GM21423 (cell line): ENCODE measurements around the gene TBX2.

Source experiments
- ATAC-seq: cut with Tn5 transposase; IDR thresholded peaks from one replicate; pipeline ENCODE4 v1.9.1; 2021; ENCODE audit warnings: mild to moderate bottlenecking, moderate library complexity; ENCODE audit not compliant: unreplicated experiment

TBX2 gene

DNA sequence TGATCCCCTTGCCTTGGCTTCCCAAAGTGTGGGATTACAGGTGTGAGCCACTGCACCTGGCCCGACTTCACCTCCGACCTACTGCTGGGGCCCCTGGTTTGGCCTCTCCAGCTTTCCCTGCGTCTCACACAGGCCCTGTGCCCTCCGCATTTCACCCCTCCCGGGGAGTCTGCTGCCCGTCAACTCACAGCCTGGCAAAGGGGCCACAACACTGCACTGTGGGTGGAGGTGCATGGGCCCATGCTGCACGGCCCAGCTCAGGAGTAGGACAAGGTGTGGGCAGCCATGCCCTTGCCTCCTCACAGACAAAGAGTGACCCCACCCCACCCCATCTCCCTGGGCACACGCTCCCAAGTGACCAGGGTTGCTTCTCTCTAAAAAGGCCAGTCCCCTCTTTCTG, 12.6 kb upstream of the TBX2 start:
- no peak for ATAC-seq

DNA sequence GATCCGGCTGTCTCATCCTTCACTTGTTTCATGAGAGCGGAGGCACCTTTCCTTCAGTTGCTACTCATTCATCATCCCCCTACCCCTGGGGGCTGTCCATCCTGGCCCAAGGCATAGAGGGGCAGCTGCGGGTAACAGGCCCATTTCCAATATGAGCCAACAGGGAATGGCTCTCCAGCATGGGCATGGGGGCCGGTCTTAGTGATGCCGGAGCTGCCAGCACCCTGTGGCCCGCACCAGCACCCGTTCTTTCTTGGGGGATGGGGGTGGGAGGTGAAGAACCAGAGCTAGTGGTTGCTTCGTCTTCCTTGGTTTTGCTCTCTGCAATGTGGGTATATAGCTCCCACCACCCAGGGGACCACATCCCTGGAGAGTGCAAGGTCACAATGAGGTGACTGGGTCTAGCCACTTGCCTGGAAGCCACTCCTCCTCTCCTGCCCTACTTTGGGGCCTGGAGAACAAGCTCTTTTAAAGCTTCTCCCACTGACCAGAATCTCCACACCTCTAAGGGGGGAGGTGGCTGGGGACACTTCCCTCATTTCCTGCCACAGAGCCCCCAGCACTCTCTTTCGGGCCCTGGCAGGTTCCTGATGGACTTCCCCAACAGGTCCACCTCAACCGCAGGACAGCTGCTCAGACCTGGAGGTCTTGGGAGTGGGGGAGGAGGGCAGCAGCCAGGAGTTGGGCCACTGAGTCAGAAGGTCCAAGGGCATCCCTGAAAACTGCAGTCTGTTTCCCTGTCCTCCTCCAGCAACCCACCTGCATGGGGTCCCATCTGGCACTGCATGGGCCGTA, 11.9 kb upstream of the TBX2 start:
- no peak for ATAC-seq

DNA sequence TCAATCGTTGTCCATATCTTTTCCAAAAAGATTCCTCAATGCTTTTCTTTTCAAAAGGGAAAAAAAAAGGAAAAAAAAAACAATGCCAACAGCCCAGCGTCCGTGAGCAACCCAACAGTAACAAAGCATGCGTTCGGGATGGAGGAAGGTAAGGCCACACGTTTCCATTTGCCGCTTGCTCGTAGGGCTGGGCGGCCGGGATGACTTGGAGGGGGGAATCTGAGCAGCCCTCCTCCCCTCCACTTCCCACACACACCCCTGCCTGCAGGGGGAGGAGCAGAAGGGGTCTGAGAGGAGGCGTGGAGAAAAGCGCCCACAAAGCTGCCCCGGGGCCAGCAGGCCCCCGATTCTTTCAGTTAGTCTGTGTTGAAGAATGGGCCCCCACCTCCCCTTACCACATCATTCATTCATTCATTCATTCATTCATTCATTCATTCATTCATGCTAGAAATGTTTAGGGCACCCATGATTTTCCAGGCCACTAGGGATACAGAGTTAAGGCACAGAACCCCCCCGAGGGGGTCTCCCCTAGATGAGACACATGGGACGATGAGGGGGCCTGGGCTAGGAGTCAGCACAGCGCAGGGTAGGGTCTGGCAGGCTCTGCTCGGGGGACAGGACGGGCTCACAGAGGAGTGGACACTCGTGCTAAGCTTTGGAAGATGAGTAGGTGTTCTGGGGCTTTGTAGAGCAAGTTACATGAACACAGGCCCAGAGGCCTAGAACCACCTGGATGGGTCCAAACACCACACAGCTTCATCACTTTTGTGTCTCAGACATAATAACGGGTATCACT, 10.9 kb upstream of the TBX2 start:
- ATAC-seq, result no peak

DNA sequence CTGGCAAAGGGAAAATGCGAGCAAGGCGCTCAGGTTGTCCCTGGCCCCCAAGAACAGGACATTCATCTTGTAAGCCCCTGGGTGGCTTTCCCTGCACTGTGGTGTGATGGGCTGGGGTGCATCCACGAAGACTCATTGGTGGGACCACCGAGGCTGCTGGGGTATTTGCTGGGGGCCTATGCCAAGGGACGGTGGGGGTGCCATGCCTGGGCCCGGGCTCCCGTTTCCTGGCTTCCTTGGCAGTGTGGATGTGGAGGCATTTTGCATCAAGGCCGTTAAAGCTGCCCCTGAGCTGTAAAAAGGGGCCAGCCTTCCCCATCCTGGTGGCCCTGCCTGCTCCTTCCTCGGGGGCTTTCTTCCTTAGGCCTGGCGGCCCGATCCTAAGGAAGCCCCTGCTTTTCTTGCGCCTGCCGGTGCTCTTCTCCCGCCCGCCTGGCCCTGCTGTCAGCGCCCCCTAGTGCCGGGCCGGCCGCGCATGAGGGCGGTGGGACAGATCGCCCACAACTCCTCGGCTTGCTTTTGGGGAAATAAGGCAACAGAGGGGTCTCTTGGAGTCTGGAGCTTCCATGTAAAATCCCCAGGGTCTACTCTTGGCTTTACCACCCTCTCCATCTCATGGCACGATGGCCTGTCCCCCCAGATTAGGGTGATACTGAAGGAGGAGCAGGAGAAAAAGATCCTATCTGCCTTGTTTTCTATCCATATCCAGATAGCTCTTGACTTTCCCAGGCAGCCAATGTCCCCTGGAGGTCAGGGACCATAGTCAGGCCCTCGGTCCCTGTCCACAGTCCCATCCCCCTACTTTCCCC, 9.8 kb upstream of the TBX2 start:
- no peak for ATAC-seq

DNA sequence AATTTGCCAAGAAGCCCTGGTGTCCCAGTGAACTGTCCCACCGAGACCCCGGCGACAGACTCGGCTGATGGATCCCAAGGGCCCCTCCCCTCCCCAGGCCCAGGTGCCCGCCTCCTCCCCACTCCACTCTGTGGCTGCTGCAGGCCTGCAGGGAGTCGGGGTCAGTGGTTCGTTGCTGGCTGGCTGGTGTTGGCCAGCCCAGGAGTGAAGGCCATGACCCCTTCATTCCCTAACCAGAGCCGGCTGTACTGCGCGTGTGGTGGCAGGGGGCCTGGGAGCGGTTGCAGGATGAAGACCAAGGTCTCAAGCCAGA, 9.2 kb upstream of the TBX2 start:
- ATAC-seq, result no peak

DNA sequence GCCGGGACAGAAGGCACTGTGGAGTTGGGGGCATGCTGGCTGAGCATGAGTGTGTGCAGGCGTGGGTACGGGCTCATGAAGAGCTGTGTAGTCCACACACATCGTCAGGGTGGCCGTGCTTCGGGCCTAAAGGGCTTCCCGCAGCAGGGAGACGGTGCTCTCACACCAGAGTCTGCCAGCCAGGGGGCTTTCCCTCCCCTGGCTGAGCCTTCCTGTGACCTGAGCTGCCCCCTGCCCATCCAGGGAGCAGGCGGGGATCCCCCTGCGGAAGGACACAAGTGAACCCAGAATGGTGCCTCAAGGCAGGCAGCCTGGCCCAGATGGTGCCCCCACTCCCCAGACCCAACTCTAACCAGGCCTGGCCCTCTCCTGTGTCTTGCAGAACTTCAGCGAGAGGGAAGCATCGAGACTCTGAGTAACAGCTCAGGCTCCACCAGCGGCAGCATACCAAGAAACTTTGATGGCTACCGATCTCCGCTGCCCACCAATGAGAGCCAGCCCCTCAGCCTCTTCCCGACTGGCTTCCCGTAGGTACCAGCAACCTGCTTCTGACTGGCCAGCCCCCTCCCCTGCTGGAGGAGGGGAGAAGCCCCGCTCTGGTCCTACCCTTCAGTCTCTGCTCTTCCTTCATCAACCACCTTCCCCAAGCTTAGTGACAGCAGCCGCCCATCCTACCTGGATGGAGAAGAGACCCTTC, 7.9 kb upstream of the TBX2 start:
- ATAC-seq, result no peak

DNA sequence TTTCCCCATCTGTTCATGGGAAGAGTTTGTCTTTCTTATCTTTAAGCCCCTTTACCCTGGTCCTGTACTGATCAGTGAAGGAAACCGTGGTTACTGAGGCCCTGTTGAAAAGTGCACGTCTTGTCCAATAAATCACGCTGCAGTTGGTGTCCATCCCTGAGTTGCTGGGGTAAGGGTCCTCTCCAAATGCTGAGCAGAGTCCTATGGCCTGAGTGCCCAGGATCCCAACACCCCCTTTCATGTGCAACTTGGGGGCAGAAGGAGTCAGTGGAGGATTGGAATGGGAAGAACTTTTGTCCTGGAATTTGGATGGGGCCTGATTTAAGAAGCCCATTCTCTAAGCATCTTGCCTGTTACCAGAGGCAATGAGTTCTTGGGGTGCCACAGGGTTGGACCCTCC, 7.0 kb upstream of the TBX2 start:
- no peak for ATAC-seq

DNA sequence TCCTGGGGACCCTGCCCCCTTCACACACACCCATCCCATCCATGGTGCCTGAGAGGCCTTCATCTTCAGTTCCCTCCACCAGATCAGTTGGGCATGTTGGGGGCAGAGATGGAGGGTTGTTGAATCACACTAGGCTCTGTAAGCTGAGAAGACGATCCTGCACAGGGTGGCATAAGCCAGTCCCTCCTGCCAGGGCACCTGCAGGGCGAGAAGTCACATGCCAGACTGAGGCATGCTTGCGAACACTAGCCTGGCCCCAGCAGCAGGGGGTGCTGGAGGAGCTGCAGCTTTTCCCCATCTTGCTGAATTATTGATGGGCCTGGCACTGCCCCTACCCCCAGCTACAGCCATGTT, 6.1 kb upstream of the TBX2 start:
- ATAC-seq, result no peak

DNA sequence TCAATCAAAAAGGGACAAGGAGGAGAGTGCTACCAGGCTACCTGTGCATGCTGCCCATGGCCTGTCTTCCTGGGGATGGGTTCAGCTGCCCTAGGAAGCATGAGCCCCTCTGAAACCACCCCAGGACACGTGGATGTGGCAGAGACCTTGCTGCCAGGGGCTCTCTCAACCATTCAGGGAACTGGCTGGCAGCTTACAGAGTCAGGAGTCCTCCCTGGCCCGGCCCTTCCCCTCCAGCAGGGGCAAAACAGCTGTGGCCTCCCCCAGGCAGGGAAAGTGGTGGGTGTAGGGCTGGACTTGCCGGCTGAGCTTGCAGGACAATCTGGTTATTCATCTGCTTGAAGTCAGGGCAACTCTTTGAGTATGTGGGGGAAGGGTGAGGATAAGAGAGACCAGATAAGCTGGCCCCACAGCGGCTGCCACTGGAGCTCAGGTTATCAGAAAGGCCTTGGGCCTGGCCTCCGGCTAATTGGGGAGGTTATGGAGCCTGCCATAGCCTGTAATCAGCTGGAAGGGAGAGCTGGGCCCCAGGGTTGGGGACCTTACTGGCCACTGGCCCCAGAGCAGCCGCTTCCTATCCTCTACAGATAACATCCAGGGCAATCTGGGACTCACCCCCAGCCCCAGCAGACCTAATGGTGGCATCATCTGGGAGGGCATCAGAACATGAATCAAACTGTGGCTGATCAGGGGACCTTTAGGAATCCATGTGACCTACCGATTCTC, 5.6 kb upstream of the TBX2 start:
- ATAC-seq, result no peak

DNA sequence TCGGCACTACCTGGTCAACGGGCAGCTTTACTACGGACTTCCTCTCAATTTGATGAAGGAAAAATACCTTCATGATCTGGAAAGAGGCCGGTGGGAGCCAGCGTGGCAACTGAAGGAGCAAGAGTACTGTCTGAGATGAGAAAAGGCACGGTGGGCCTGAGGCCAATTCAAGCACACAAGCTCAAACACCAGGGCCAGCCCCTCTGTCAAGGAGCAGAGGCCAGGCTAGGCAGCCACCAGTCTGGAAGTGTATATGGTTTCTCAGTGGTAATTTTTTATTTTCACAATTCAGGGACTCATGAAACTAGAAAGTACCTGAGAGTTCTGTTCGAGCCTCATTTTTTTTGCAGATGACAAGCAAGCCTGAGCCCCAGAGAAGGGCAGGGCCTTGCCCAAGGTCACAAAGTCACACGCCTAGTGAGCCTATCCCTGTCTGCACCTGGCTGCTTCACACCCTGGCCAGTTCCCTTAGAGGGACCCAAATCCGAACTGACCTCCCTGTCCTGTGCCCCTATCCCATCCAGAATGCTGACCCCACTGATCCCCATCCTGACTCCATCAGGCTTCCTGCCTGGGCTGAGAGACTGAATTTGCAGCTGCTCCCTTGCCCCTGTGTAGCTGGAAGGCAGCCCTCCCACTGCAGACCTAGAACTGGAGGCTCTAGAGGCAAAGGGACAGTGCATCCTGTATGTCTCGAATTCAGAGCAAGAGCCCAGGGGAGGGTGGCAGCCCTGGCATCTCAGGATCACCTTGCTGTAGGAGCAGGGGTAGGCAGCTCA, 4.8 kb upstream of the TBX2 start:
- ATAC-seq, result no peak

DNA sequence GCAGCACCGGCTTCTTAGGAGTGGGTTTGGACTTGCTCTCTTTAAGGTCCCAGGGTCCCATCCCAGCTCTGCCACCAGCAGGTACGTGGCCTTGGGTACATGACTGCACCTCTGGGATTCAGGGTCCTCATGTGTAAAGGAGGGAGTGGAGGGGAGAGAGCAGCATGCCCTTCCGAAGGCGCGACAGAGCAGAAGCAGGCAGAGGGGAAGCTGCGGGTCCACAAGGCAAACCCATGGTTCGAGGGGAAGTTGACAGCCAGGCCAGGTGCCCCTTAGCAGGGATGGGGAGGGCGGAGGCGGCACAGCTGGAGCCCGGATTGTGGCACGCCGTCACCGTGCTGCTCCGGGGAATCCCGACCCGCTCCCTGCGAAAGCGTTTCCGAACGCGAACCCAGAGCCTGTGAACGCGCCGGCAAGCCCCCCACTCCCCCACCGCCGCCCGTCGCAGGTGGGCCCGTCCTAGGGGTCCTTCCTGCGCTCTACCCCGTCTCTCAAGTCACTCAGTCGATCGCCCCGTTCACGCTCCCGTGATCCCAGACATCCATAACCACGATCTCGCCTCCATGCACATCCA, 4.1 kb upstream of the TBX2 start:
- no peak for ATAC-seq

DNA sequence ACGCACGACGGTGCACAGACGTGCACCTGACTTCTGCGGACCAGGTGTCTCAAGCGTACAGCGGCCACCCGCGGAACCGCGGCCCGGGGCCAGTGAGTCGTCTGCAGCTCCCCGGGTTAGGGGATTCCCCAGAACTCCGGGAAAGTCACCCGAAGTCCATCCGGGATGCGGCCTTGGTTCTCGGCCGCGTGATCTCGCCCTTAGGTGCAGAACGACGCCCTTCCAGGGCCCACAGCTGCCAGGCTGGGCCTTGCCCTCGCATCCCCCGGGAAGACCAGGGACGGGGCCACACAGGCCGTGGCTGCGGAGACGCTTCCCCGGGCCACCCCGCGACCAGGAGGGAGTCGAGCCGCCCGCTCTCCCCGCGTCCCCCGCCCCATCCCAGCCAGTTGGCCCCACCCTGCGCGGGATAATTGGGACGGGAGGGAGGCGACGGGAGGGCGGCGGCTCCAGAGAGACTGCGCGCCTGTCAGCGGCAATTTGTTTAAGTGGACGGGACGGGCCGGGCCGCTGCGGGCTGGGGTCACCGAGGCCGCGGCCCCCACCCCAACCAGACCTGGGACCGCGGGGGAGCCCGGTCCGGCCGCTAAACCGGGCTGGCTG, 3.6 kb upstream of the TBX2 start:
- no peak for ATAC-seq

DNA sequence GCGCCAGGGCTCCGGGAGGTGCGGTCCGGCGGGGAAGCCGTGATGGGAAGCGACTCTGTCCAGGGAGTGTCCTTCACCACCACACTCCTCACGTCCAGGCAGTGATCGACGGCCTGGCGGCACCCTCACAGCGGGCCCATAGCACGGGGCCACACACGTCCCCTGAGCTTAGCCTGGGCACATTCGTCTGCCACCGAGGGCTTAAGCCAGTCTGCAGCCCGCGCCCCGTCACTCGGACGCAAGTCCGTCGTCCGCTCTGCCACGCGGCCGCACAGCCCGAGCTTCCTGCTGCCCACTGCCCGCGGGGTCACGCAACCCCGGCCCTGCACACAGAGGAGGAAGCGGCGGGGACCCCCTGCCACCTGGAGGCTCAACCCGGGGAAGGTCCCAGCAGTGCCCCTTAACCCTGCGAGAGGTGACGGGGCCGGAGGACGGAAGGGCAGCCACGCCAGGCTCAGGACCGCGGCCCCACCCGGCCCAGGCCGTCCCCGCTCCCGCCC, 3.0 kb upstream of the TBX2 start:
- ATAC-seq, result no peak

DNA sequence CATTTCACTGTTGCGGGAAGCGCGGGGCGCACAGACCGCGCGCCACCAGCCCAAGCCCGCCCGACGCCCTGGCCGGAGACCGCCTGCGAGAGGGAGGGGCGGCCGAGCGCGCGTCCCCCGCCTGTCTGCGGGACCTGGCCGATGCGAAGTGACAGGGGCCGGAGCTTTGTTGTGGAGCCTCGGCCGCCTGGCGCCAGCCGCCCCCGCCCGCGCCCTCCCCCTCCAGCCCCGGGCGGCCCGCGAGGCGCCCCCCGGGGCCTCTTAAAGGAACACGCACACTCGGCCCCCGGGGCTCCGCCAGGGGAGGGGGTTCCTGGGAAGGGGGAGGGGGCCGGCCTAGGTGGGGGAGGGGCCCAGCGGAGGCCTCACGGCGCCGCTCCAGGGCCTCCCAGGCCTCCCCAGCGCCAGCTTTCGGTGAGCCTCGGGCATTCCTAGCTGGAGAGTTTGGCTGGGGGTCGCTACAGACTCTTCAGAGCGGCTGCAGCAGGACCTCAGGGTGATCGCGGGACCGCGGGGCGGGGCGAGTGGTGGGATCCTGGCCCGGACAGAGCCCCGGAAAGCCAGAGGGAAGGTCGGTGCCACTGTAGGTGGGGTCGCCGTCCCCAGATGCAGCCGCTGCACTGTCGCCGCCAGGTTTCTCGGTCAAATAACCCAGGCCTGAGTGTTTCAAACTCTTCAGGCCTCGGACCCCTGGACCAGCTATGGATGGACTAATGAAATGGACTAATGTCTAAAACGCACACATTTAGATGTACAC, 2.4 kb upstream of the TBX2 start:
- ATAC-seq, result no peak

DNA sequence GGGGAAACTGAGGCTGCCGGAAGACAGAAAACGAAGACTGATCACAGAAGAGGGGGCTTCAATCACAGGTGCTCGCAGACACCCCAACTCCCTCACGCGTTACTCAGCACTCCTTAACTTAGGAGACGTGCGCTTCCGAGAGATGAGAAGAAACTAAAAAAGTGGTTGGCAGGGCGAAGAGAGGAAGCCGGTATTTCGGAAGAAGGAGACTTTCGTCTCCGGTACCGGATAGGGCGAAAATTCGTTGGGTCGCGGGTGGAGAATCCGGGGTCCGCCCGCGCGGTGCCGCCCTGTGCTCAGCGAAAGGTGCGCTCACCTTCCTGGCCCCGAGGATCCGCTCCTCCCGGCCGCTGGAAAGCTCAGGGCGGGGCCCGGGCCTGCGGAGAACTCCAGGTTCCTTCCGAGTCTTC, 917 bp upstream of the TBX2 start:
- no peak for ATAC-seq

DNA sequence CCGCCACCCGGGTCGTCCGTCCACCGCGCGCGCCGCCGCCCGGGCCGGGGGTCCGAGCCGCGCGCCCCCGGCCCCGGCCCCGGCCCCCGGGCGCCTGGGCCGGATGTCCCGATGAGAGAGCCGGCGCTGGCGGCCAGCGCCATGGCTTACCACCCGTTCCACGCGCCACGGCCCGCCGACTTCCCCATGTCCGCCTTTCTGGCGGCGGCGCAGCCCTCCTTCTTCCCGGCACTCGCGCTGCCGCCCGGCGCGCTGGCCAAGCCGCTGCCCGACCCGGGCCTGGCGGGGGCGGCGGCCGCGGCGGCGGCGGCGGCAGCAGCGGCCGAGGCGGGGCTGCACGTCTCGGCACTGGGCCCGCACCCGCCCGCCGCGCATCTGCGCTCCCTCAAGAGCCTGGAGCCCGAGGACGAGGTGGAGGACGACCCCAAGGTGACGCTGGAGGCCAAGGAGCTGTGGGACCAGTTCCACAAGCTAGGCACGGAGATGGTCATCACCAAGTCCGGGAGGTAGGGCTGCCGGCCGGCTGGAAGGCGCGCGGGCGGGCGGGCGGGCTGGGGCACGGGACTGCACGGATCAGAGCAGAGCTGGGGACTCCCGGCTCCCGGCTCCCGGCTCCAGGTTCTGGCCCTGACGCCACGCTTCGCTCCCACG, 548 bp downstream of the TBX2 start:
- ATAC-seq, result no peak

DNA sequence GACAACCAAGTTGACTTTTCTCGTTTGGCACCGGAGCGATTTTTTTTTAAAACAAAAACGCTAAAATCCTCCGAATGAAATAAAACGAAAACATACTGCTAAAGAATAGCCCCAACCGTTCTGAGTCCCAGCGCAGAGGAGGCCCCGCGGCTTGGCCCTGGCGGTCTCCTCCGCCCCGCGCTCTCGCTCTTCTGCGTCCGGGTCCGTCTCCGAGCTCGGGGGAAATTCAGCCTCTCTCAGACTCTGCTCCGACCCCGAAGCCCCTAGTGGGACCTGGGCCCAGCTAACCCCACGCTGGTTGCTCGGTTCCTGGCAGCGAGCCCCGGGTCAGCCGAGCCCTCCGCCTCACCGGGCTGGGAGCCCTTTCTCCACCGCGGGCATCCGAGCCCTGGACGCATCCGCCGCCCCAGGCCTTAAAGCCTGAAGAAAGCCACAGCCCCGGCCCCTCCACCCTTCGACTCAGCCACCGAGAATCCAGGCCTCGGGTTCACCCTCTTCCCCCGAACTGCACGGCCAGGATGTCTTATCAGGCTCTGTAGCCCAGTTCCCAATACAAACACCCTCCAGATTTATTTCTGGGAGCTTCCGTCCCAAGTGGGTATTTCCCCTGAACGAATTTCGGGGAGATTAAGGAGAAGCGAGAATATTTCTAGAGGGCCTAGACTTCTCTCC, 1.2 kb downstream of the TBX2 start:
- no peak for ATAC-seq
